Stimulated activated CD4-positive, alpha-beta T cell treated with anti-CD3 and anti-CD28 coated beads, Interleukin-2, amount 100 ng/mL, for 24 hours (primary cell): ENCODE data around the gene PWWP2B.
A peak's percentile ranks its signal among the peaks of the same experiment; 100 is the strongest.
"Not testable (repeated sequence)": the region's sequence is repeated elsewhere in the genome, so short reads cannot be mapped to it uniquely, and the experiment has no call there.

Experiments
- DNase-seq, 2 donors: peaks; one replicate each; pipeline ENCODE4 v3.0.0-alpha.2; 2020

Gene PWWP2B

DNA sequence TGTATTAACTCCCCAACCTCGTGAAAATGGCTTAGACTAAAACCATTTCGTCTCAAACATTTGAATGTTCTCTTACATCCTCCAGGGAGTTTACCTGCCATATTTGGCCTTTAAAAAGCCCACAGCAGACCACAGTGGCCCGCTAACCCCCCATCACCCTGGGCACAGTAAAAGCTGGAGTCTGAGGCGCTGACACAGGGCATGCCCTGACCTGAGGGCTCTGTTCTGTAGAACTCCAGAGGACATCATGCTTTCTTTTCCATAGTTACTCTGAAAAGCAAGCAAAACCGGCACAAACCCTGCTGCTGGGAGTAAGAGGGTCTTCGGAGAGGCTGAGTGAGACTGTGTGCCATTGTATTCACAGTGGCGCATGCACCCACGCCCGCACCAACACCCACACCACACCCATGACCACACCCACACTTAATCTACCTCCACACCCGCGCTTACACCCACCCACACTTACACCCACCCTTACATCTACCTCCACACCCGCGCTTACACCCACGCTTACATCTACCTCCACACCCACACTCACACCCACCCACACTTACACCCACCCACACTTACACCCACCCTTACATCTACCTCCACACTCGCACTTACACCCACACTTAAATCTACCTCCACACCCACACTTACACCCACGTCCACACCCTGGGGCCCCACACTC, 32.9 kb upstream of the PWWP2B start:
- peak; percentile 13 to 52 for DNase-seq

DNA sequence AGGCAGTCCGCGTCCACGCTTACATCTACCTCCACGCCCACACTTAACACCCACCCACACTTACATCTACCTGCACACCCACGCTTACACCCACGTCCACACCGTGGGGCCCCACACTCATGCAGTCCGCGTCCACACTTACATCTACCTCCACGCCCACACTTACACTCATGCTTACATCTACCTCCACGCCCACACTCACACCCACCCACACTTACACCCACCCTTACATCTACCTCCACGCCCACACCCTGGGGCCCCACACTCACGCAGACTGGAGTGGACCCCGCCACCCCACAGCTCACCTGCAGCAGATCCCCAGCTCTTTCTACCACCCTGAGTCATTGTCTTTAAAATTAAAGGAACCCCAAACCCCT, 32.4 kb upstream of the PWWP2B start:
- DNase-seq, result peak; percentile 81 to 86

DNA sequence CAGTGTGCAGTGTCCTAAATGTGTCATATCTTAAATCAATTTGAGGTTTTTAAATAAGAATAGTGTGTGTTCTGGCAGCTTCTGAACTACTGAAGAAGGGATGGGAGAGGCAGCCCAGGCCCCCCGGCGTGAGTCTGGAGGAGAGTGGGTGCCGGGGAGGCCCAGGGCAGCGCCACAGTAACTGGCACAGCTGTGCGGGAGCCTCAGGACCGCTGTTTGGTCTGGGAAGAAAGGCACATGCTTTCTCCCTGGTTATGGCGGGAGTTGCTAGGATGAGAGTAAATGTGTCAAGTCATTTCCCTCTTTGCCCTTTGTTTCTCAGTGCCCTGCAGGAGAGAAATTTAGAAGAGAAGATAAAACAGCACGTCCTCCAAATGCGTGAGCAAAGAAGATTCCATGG, 31.9 kb upstream of the PWWP2B start:
- no peak for DNase-seq

DNA sequence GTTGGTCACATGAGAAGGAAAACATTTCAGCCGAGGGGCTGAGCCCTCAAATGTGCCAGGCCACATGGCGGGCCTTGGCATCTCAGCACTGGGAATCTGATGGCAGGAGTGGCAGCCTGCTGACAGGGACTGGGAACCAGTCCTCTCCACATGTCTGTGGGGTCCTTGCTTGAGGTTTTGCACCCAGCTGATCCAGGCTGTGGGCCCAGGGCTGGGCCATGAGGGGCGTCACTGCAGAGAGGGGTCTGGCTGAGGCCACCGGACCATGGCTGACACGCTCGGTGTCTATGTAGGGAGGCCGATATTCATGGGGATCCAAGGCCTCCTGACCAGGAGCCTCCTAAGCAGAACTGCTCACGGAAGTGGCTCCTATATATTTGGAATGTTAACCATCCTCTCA, 31.0 kb upstream of the PWWP2B start:
- DNase-seq, result no peak

DNA sequence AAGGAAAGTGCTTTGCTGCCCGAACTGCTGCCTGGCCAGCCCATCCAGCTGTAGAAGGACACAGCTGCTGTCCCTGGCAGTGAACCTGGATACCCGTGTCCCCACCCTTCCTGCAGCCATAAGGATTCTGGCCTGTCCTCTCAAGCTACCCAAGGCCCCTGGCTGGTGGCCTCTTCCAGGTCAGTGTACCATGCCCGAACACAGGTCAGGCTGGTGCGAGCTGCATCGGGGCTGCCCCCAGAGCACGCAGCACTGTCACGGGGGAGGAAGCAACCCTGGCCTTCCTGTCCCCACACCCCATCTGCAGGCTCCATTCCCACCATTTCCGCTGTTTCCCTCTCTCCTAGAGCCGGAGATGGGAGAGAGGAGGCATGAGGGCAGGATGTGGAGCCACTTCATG, 30.5 kb upstream of the PWWP2B start:
- DNase-seq, result no peak

DNA sequence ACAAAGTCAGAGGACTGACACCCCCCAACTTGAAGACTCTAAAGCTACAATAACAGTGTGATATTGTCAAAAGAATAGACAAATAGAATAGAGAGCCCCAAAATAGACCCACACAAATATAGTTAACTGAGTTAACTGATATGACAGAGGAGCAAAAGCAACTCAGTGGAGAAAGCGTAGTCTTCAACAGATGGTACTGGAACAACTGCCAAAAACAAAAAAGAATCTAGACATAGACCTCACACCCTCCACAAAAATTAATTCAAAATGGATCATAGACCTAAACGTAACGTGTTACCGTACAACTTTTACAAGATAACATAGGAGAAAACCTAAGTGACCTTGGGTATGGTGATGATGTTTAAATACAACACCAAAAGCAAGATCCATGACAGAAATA, 28.6 kb upstream of the PWWP2B start:
- DNase-seq, result no peak

DNA sequence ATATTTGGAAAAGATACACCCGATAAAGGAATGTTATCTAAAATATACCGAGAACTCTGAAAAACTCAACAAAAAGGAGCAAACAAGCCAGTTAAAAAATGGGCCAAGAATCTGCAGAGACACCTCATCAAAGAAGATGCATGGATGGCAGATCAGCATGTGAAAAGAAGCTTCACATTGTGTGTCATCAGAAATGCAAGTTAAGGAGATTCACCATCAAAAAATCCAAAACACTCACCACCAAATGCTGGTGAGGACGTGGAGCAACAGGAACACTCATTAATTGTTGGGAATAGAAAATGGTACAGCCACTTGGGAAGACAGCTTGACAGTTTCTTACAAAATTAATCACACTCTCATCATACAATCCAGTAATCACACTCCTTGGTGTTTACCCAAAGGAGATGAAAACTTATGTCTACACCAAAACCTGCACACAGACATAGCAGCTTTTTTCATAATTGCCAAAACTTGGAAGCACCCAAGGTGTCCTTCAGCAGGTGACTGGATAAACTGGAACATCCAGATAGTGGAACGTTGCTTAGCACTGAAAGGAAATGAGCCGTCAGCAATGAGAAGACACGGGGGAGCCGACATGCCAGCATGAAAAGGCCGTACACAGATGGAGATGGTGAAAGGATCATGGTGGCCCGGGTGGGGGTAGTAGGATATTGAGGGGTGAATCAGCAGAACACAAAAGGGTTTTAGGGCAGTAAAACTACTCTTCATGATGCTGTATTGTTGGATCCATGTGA, 27.9 kb upstream of the PWWP2B start:
- DNase-seq, result no peak

DNA sequence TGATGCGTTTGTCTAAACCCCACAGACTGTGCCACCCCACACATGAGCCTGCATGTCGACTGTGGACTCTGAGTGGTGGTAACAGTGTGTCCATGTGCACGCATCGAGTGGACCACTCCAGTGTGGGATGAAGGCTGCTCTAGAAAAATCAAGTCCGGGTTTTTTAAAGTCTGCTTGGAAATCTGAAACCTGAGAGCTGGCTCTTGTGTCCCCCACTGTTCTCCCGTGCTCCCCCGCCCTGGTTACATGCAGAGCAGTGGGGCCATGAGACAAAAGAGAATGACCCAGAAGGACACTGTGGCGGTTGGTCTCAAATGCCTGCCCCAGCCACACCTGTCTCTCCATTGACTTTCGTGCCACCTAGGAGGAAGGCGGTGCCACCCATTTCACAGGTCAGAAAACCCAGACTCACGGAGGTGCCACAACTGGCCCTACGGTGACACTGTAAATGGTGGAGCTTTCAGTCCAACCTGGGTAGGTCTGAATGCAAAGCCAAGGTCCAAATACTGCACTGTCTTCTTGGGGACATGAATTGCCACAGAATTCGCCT, 27.3 kb upstream of the PWWP2B start:
- DNase-seq, result no peak

DNA sequence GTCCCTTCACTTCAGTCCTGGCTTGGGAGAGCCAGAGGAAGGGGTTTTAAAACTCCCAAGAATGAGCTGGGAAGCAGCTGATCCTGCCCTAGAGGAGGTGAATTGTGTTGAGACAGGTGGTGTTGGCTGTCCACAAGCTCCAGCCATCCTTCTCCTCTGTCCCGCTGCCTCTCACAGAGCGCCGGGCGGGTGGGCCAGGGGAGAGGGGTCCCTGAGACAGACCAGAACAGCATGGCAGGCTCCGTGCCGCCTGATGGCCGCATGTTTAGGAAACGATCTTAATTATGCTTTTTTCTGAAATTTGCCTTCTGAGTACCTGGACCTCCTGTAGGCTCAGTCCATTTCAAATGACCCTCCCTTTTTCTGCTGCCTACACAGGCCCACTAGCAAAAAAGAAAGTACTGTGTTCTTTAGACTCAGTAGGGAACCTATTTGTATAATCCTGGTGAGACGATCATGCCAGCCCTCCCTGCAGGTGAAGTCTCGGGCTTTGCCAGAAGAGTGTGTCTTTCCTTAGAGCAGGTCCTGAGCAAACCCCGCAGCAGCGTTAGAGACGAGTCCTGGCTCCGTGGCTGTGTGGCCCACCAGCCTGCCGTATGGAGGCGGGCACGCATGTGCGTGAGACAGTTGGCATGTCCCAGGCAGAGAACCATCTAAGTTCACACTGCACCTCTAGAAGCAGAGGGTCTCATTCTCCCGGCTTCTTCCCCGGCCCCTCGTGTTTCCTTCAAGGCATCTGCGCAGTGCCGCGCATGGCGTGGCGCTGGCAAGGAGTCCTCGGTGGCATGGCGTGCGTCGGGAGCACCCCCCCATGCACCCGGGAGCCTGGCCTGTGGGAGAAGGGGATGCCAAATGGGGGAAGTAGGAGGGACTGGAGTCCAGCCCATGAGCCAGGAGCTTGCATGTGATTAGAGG, 26.3 kb upstream of the PWWP2B start:
- DNase-seq, result no peak

DNA sequence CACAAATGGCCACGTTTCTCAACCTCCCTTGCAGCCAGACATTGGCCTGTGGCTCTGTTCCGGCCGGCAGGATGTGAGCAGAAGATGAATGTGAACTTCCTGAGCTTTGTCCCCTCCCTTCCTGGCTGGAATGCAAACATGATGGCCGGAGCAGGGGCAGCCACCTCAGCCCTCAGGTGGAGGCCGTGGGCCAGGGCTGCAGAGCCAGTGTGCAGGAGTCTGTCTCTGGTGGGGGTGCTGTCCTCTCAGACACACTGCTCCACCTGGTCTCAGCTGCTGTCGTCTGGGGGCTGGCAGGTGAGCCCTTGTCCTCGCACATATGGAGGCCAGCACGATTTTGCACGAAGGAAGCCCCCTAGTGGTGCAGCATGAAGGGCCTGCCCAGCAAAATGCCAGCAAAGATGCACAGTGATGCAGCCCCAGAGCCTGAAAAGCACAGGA, 25.3 kb upstream of the PWWP2B start:
- peak in 1 of 2 donors; percentile 44 for DNase-seq

DNA sequence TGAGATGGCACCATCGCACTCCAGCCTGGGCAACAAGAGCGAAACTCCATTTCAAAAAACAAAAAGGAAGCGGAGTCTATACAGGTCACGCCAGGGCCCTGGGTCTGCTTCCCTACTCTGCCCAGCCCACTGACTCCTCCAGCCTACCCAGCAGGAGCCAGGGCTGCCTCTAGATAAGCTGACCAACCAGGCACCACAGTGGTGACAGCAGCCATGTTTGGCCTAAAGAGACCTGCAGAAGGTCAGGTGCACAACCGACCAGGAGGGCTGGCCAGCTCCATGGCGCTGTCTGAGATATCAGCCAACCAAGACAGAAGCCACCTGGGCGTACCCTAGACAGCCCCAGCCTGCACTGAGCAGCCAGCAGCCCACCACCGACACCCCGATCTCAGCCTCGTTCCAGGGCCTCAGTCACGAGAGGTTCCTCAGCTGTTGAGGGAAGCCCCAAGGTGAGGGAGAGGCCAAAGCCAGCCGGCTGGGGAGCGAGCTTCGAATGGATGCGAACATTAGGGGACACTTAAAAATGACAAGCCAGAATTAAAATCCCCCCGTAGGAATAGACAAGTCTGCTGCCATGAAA, 24.4 kb upstream of the PWWP2B start:
- DNase-seq, result no peak

DNA sequence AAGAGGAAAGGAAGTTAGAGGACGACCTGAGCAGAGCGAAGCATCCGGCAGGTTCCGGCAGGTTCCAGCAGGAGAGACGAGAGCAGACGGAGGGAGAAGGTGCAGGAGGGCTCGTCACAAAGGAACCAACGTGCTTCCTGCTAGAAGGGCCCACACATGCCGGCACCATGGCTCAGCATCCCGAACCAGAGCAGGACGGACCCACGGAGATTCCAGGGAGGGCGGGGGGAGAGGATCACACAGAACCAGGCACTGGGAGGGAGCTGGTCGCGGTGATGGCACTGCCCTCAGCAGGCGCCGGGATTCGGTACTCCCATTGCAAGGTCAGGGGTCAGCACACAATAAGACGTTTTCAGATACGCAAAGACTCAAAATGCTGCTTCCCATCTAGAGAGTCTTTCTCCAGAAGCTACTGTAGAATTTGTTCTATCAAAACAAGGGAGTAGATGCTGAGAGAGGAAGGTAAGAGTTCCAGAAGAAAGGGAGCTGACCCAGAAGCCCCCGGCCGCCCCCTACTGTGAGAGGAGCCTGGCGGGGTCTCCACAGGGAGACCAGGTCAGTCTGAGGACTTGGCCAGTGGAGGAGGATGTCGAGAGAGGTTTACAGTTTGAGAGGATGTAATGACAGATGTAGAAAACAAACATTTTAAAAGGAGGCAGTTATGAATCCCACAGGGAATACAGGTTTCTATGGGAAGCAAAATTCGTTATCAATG, 23.6 kb upstream of the PWWP2B start:
- DNase-seq, result no peak

DNA sequence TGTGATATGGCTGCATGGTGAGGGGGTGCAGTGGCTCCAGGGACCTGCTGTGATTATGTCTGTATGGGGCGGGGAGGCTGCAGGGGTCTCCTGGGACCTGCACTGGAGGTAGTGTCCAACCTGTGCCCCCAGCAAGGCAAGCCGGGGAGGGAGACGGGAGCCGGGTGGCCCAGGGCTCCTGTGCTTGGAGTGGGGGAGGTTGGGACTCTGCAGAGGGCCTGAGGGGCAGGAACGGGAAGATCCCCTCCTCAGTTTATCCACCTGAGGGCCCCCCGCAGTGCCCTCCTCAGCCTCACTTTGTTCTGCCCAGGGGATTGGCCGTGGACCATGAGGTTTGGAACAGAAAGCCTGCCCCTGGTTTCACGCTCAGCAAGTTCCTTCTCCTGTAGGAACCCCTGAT, 22.8 kb upstream of the PWWP2B start:
- no peak for DNase-seq

DNA sequence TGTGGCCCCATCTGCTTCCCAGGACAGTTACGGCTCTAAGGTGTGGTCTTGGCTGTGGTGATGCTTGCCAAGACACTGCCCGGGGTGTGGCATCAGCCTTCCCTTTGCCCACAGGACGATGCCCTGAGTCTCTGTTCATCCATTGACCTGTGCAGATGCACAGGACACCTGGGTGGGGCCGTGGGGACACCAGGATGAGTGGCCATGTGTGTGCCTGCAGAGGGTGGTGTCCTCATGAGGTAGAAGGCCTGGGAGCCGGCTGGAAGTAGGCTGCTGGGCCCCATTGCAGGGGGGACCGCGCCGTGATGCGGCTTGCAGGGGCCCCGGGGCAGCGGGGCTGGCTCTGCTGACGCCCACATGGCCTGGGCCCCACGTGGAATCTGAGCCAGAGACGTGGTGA, 22.4 kb upstream of the PWWP2B start:
- no peak for DNase-seq

DNA sequence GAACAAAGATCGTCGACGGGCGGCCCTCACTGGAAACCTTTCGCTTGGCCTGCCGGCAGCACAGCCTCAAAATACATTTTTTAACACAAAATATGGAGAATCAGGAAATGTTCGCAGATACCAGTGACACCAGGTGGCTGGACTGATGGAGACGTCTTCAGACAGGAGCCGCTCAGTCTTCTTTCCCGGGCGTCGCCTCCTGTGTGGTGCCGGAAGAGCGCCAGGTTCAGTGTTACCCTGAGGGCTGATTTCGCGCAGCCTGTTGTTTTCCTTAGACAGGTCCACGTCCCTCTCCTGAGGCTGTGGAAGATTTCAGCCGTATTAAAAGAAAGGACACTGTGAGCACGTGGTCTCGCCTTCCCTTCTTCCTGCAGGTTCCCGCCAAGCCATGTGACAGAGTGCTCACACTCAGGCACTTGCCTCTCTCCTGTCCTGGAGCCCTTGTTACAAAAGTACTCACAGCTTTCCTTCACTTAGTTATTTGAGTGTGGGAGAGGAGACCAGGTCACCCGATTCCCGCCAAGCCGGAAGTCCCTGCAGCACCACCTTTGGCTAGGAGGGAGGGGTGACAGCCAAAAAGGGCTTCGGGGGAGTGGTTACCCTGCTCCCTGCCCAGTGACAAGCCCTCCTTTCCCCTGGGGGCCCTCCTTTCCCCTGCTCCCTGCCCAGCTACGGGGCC, 21.7 kb upstream of the PWWP2B start:
- no peak for DNase-seq

DNA sequence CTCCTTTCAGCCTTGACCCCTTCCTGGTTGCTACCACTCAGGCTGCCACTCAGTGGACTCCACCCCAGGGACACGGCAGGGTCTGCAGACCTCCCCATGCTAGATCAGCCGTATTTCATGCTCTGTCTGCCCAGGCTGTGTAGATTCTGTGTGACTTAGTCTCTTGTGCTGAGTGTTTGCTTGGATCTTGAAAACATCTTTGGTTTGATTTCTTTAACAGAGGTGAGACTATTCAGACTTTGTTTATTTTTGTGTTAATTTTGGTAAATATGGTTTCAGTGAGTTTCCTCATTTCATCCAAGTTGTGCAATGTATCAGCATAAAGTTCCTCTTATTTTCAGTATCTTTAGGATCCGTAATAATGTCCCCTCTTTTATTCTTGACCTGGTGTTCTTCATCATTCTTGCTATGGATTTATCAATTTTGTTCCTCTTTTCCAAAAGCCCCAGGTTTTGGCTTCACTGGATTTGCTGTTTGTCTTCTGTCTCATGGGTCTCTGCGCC, 21.2 kb upstream of the PWWP2B start:
- no peak for DNase-seq

DNA sequence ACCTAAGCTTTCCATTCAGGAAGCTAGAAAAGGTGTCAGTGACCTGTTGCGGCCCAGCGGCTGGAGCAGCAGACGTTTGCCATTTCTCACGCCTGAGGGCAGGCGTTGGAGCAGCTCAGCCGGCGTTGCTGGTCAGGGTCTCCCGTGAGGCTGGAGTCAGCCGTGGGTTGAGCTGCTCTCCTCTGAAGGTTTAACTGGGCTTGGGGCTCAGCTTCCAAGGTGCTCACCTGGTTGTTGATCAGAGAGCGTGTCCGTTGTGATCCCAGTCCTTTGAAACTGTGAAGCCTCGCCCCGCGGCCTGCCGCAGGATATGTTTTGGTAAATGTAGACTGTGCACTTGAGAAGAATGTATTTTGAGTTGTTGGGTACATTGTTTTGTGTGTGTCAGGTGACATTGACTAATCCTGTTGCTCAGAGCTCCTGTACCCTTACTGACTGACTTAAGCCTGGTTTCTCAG, 20.6 kb upstream of the PWWP2B start:
- DNase-seq, result no peak

DNA sequence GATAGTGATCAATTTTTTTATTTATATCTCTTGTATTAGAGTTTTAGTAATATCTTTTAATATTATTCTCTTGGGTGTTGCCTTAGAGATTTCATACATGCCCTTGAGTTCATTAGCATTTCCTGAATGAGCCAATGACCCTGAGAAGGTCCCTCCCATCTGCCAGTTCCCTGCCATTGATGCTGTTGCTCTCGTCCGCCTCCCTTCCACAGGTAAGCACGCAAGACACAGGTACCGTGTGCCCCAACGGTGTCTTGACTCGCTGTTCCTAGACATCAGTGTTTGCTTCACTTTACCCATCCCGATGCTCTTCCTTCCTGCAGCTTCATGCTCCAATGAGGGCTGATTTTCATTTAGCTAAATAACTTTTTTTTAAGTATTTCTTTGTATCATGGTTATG, 19.7 kb upstream of the PWWP2B start:
- no peak for DNase-seq

DNA sequence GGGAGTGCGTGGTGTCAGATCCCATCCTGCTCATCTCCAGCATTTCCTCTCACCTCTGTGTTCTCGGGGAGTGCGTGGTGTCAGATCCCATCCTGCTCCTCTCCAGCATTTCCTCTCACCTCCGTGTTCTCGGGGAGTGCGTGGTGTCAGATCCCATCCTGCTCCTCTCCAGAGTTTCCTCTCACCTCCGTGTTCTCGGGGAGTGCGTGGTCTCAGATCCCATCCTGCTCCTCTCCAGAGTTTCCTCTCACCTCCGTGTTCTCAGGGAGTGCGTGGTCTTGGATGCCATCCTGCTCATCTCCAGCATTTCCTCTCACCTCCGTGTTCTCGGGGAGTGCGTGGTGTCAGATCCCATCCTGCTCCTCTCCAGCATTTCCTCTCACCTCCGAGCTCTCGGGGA, 18.0 kb upstream of the PWWP2B start:
- DNase-seq, result not testable (repeated sequence)

DNA sequence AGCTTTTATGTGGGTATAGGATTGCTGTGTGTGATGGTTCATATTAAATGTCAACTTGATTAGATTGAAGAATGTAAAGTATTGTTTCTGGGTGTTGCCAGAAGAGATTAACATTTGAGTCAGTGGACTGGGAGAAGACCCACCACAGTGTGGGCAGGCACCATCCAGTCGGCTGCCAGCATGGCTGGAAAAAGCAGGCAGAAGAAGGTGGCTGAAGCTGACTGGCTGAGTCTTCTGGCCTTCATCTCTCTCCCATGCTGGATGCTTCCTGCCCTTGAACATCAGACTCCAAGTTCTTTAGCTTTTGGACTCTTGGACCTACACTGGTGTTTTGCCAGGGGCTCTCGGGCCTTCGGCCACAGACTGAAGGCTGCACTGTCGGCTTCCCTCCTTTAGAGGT, 16.0 kb upstream of the PWWP2B start:
- not testable (repeated sequence) for DNase-seq

DNA sequence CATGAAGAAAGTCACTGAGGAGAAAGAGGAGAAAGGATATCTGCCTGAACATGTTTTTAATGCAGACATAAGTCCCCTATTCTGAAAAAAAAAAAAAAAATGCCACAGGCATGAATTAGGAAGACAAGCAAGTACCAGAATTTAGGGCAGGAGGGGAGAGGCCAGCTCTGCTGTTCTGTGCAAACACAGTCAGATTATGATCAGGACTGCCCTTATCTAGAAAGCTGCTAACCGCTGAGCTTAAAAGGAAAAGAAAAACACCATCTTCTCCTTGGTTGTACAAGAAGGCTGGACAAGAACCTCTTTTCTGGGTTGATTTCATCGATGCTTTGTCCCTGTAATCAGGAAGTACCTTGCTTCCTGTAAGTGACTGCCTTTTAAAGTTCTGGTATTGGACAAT, 15.3 kb upstream of the PWWP2B start:
- DNase-seq, result no peak
